ENCODE measurements around the gene C2CD4D. TPM values are rescaled to one million over a fixed set of nuclear protein-coding genes. Genes with fewer than 3 reads are reported as not detected.

C2CD4D gene
- total RNA-seq, 1 experiment from 2014 or later: not detected

GRCh38 chr1:151814426-151814825 lies 25.2 kb downstream of the C2CD4D start:
- BruUV-seq (replicated peaks): no TSS peak

GRCh38 chr1:151813271-151813977 lies 26.2 kb downstream of the C2CD4D start:
- Histone ChIP-seq H3K27ac (ENCODE audit: low read depth, low read length, poor library complexity, severe bottlenecking) (no peak overlapping the region), H3K9me3 (ENCODE audit: low read depth, low read length, poor library complexity, severe bottlenecking) (no peaks in the 10 kb centered on the region), H3K4me3 (ENCODE audit: low read depth, low read length, poor library complexity, severe bottlenecking) (no peak overlapping the region), H3K4me1 (ENCODE audit: insufficient read depth, low read length, poor library complexity, severe bottlenecking) (no peaks in the 10 kb centered on the region), H3K27me3 (replicated peaks; ENCODE audit: insufficient read depth, low read depth, low read length, poor library complexity) (peaks cover 4% of the 10 kb centered on the region), H3K36me3 (ENCODE audit: insufficient read depth, low read length, poor library complexity, severe bottlenecking) (no peaks in the 10 kb centered on the region)
- intact Hi-C loops (cut with micrococcal nuclease; ENCODE audit: unreplicated experiment): no loop called here
- no peak for DNase-seq (ENCODE audit: low spot score)
- TF ChIP-seq EZH2 (IDR thresholded peaks at IDR 0.05; ENCODE audit: borderline replicate concordance, low read depth, low read length, poor library complexity, severe bottlenecking) (no peak), CTCF (conservative IDR thresholded peaks at IDR 0.05; ENCODE audit: low read depth, low read length) (no peak)
- no TSS peak for BruUV-seq (replicated peaks)
- CTCF ChIA-PET: no interaction called here
- POLR2A ChIA-PET (ENCODE audit: low non-redundant PET): no interaction called here

More at GRCh38 chr1:151814426-151814825, 25.2 kb downstream of the C2CD4D start:
- intact Hi-C loops (cut with micrococcal nuclease; ENCODE audit: unreplicated experiment): no loop called here
- TF ChIP-seq CTCF (conservative IDR thresholded peaks at IDR 0.05; ENCODE audit: low read depth, low read length): no peak
- TF ChIP-seq EZH2 (IDR thresholded peaks at IDR 0.05; ENCODE audit: borderline replicate concordance, low read depth, low read length, poor library complexity, severe bottlenecking): no peak
- Histone ChIP-seq H3K4me1 (ENCODE audit: insufficient read depth, low read length, poor library complexity, severe bottlenecking) (no peaks in the 10 kb centered on the region), H3K36me3 (ENCODE audit: insufficient read depth, low read length, poor library complexity, severe bottlenecking) (no peaks in the 10 kb centered on the region), H3K9me3 (ENCODE audit: low read depth, low read length, poor library complexity, severe bottlenecking) (no peaks in the 10 kb centered on the region), H3K27ac (ENCODE audit: low read depth, low read length, poor library complexity, severe bottlenecking) (no peak overlapping the region), H3K4me3 (ENCODE audit: low read depth, low read length, poor library complexity, severe bottlenecking) (no peak overlapping the region), H3K27me3 (replicated peaks; ENCODE audit: insufficient read depth, low read depth, low read length, poor library complexity) (peaks cover 4% of the 10 kb centered on the region)
- no peak for DNase-seq (ENCODE audit: low spot score)
- CTCF ChIA-PET: no interaction called here
- POLR2A ChIA-PET (ENCODE audit: low non-redundant PET): no interaction called here

- peaks cover 12% of the 10 kb centered on the region for H3K27me3 ChIP-seq (replicated peaks; ENCODE audit: insufficient read depth, low read depth, low read length, poor library complexity)
- no peaks in the 10 kb centered on the region for H3K4me1 ChIP-seq (ENCODE audit: insufficient read depth, low read length, poor library complexity, severe bottlenecking)
- no peak overlapping the region for H3K4me3 ChIP-seq (ENCODE audit: low read depth, low read length, poor library complexity, severe bottlenecking)
- no peaks in the 10 kb centered on the region for H3K36me3 ChIP-seq (ENCODE audit: insufficient read depth, low read length, poor library complexity, severe bottlenecking)
- no peak overlapping the region for H3K27ac ChIP-seq (ENCODE audit: low read depth, low read length, poor library complexity, severe bottlenecking)
- intact Hi-C loops (cut with micrococcal nuclease; ENCODE audit: unreplicated experiment): no loop called here
- no peaks in the 10 kb centered on the region for H3K9me3 ChIP-seq (ENCODE audit: low read depth, low read length, poor library complexity, severe bottlenecking)
- no peak for DNase-seq (ENCODE audit: low spot score)
- CTCF ChIA-PET: no interaction called here
- TF ChIP-seq CTCF (conservative IDR thresholded peaks at IDR 0.05; ENCODE audit: low read depth, low read length): no peak
- no peak for TF ChIP-seq EZH2 (IDR thresholded peaks at IDR 0.05; ENCODE audit: borderline replicate concordance, low read depth, low read length, poor library complexity, severe bottlenecking)
- POLR2A ChIA-PET (ENCODE audit: low non-redundant PET): no interaction called here
- no TSS peak for BruUV-seq (replicated peaks)
Observed at GRCh38 chr1:151811181-151811580, 28.4 kb downstream of the C2CD4D start.
